GM21390 (cell line): Measurements from ENCODE around the gene LAMP2.
A peak's percentile ranks its signal among the peaks of the same experiment; 100 is the strongest.
"Not testable (repeated sequence)": the region's sequence is repeated elsewhere in the genome, so short reads cannot be mapped to it uniquely, and the experiment has no call there.

Source experiments
- ATAC-seq: cut with Tn5 transposase; IDR thresholded peaks from one replicate; pipeline ENCODE4 v1.9.1; 2021; ENCODE audit not compliant: unreplicated experiment

Gene LAMP2

DNA sequence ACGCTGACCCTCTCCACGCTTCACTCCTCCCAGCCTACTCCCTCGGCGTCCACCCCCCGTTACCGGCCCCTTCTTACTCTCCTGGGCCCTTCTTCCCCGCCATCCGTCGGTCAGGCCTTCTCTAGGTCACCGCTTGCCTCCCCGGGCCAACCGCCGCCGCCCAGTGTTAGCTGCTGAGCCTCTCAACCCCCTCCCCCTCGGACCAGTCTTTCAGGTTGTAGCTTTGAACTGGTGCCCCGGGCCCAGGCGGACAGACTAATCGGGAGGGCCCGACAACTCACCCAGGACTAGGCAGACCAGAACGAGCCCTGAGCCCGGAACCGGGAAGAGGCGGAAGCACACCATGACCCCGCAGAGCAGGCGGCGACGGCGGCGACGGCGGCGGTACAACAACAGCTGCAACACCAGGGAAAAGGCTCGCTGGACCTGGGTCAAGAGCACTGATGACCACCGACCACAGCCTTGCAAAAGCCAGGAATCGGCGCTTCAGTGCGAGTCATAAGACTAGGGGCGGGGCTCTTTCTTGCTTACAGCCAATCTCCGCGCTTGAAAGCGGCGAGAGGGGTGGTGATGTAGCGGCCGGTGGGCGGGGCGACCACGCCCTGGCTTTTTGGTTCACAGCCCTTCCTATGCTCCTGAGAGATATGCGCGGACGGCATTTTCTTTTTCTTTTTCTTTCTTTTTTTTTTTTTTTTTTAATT is at the start of gene LAMP2:
Gene LAMP2, minus strand, starts transcription at position 472 of the 701 bp plus-strand sequence. Its CDS starts 127 bp downstream, at position 345.
- peak; percentile 99 for ATAC-seq

DNA sequence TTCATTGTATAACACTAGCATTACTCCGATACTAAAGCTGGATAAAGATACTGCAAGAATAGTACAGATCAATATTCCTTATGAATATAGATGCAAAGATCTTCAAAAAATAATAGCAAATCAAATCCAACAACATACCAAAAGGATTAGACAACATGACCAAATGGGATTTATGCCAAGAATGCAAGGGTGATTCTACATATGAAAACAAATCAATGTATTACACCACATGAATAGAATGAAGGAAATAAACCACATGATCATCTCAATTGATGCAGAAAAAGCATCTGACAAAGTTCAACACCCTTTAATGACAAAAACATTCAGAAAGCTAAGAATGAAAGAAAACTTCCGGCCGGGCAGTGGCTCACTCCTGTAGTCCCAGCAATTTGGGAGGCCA is 48.8 kb upstream of the LAMP2 start:
- ATAC-seq, result no peak

DNA sequence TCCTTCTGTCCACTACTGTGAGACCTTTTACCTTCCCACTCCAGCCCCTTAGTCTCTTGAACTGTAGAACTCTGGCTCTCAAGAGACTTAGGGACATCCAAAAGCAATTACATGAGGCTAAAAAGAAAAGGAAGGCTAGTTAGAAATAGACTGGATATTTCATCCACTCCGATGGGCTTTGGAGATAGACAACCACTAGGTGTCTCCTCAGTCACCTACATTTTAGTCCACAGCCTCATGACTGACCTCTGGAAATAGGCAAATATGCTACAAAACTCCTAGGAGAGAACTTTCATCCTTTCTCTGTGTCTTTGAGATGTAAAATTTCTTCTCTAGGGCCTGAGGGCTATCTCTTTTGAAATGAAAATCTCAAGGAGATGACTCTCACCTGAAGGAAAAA is 45.1 kb upstream of the LAMP2 start:
- no peak for ATAC-seq

DNA sequence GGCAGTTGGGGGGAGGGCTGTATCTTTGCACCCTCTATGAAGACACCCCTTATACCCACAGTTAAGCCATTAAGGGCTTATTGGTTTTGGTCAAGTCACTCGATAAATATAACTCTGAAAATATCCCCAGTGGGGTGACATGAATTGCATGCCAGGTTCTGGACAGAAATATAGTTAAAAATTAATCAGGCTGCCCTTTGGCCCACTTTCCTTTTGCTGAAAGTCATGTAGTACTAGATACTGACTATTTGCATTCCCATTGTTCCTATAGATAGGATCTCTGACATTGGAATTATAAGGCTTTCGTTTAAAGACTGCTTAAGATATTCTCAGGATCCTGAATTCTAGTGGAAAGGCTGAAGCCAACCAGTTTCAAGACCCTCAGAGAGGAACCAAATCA is 43.5 kb upstream of the LAMP2 start:
- ATAC-seq, result no peak

DNA sequence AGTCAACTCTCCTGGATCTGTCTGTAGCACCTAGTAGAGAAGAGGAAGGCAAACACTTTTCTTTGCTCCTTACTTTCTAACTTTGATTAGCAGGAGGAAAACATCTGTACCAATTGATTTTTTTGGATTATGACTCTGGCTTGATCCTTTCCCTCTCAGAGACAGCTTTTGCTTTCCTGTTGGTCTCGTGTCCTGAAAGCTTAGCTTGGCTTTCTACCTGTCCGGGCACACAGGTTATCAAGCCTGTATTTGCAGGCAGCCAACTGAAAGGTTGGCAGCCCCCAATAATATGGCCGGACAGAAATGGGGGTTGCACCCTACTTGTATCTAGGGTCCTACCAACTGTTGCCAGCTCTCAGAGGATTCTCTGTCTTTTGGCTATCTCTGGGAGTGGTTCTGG is 43.1 kb upstream of the LAMP2 start:
- no peak for ATAC-seq

DNA sequence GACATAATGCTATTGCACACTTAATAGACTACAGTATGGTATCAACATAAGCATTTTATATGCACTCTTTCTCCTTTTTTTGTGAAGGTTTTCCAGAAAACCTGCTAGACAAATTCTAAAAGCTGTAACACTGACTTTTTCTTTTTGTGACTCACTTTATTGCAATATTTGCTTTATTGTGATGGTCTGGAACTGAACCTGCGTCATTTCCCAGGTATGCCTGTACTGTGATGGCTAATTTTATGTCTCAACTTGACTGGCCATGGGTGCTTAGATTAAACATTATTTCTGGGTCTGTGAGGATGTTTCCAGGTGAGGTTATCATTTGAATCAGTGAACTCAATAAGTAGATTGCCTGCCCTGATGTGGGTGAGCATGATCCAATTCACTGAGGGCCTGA is 35.5 kb upstream of the LAMP2 start:
- no peak for ATAC-seq

DNA sequence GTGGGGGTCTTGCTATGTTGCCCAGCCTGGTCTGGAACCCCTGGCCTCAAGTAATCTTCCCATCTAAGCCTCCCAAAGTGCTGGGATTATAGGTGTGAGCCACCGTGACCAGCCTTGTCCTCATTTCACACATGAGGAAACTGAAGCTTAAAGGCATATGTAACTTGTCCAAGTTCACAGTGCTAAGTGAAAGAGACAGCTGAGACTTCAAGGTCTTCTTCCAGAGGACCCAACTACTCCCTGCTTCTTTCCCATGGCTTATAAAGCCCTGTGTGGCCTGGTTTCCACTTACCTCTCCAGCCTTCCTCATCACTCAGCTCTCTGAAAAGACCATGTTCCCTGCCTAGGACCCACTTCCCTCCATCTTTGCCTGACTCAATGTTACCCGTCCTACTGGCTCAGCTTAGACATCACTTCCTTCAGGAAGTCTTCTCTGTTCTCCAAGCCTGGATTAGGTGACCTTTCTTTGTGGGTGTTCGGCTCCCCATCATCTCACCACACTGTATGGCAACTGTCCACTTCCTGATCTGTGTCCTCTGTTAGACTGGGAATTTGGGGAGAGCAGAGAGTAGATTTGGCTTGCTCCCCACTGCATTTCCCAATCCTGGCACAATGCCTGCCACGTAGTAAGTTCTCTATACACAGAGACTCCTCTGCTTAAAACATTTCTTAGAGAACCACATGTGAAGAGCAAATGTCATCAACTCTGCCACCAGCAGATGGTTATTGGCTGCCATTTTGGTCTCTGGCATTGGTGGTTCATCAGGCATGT is 30.4 kb upstream of the LAMP2 start:
- ATAC-seq, result no peak

DNA sequence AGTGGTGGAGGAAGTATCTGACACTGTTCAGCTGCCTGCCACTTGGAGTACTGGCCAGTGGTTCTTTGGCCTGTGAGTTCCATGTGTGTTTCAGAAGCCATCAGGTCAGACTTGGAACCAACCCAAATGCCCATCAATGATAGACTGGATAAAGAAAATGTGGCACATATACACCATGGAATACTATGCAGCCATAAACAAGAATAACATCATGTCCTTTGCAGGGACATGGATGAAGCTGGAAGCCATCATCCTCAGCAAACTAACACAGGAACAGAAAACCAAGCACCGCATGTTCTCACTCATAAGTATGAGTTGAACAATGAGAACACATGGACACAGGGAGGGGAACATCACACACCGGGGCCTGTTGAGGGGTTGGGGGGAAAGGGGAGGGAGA is 21.0 kb upstream of the LAMP2 start:
- not testable (repeated sequence) for ATAC-seq

DNA sequence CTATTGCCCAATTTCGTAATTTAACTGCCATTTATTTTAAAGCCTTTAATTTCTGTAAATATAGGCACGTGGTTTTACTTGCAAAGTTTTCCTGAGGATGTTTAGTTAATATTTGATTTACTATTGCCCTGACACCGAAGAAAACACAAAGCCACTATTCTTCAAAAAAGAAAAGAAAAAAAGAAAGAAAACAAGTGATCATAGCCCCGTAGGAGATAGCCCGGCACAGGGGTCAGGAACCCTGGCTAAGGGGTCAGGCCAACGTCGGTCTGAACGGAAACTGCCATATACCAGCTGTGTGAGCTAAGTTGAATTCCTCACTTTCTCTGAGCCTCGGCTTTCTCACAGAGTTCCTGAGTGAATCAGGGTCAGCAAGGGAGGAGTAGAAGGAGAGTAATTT is 17.7 kb upstream of the LAMP2 start:
- ATAC-seq, result no peak

DNA sequence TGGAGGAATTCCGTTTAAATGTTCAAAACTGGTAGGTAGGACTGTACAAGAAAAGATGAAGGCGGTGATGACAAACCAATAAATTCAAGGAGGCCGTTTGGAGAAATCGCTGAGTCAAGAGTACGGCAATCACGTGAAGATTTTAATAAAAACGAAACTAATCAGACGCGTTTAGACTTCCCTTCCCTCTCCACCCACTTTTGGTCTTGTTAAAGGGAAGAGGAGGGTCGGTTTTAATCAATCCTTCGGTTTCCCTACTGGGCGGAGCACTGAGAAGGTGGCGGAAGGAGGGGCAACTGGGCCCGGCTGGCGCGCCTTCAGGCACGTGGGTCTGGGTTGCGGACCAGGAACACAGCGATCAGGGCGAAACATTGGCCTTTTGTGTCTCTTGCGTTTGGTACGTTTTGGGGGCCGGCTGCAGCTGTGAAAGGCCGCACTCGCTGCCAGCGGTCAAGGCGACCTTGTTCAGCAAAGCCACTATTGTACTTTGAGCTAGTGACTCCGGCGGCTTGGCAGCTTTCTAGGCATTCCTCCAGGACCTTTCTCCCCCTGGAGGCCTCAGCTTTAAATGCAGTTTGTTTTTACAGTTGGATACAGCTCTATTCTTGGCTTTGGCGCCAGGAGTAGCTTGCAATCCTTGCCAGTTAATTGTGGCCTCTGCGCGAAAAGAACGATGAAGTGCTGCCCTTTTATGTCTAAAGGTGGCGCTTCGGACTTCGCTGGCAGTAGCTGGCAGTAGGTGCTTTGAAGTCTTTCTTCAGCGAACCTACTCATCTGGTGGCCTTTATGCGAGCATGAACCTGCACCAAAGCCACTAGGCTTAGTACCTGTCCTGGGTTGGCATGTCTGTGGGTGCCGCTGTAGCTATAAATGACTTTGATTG is 16.8 kb upstream of the LAMP2 start:
- peak; percentile 87 for ATAC-seq

DNA sequence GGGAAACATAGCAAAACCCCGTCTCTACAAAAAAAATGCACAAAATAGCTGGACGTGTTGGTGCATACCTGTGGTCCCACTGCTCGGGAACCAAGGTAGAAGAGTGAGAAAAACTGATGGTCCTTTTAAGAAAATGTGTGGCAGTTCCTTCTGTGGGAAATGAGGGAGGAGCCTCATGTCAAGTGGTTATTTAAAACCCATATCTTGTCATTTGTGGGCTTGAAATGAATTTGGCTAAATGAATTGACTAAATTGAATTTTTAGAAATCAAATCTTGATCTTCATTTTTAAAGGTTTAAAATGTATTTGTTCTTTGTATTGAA is 16.2 kb upstream of the LAMP2 start:
- ATAC-seq, result no peak

DNA sequence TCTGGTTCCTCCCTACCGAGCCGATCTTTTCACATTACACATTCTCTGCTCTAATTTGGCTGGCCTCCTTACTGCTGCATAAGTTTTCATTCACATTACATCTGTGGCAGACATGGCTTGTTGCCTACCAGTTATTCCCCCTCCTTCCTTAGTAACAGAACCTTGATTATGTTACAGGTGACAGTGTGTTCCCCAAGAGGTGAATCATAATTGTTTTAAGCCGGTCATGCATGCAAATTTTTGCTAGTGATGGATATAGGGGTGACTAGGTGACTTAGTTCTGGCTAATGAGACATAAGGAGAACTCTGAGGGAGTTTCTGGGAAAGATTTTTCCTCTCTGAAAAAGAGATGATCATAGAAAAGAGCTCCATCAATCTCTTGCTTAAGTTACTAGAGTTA is 8.4 kb upstream of the LAMP2 start:
- ATAC-seq, result no peak

DNA sequence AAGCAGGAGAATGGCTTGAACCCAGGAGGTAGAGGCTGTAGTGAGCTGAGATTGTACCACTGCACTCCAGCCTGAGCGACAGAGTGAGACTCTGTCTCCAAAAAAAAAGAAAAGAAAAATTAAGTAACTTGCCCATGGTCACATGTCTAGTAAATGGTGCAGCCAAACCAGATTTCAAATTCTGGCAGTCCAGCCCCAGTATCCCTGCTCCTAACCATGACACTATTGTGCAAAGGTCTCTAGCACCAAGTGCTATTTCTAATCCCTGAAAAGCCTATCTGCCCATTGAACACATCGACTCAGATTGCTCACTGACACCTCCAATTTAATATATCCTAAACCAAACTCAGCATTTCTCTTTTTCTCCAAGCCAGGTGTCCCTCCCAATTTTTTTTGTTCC is 7.6 kb upstream of the LAMP2 start:
- ATAC-seq, result no peak

DNA sequence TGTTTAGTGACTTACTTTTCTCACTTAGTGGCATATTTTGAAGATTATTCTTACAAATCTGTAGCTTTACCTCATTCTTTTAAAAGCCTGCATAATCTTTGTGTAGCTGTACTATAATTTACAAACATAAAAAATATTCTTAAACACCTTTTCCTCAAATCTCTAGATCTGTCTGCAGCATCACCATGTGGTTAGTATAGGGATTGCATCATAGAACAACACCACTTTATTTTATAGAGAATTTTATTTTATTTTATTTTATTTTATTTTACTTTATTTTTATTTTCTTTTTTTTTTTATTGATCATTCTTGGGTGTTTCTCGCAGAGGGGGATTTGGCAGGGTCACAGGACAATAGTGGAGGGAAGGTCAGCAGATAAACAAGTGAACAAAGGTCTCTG is 6.4 kb upstream of the LAMP2 start:
- not testable (repeated sequence) for ATAC-seq

DNA sequence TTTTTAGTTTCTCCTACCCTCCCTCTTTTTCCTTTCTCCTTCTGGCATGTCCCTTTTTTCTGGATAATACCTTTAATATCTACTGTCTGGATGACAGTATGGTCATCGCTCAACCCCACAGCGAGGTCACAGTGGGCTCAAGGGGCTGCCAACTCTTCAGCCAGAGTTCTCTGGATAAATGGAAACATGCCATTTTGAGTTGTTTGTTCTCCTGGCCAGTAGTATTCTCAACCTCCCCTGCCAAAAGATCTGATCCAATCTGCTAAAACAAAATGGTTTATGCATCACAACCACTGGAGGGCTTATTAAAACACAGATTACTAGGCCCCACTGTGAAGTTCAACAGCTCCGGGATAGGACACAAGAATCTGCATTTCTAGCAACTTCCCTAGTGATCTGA is 5.0 kb upstream of the LAMP2 start:
- ATAC-seq, result no peak

DNA sequence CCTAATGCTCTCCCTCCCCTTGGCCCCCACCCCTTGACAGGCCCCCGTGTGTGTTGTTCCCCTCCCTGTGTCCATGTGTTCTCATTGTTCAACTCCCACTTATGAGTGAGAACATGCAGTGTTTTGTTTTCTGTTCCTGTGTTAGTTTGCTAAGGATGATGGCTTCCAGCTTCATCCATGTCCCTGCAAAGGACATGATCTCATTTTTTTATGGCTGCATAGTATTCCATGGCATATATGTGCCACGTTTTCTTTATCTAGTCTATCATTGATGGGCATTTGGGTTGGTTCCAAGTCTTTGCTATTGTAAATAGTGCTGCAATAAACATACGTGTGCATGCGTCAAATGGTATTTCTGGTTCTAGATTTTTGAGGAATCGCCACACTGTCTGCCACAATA is 561 bp upstream of the LAMP2 start:
- not testable (repeated sequence) for ATAC-seq

DNA sequence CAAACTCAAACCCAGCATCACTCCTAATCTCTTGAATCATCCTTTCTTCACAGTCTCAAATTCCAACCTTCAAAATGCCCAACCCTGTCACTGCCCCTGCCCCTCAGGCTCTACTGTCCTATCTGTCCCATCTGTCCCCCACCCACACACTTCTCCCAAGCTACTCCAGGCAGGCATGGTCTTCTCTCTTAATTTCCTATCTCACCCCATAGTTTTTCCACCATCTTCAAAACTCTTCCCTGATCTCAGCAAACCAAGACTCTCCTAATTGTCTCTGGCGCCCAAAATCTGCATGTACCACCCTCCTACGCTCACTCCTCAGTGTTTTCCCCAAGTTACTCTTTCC is 644 bp downstream of the LAMP2 start:
- no peak for ATAC-seq

DNA sequence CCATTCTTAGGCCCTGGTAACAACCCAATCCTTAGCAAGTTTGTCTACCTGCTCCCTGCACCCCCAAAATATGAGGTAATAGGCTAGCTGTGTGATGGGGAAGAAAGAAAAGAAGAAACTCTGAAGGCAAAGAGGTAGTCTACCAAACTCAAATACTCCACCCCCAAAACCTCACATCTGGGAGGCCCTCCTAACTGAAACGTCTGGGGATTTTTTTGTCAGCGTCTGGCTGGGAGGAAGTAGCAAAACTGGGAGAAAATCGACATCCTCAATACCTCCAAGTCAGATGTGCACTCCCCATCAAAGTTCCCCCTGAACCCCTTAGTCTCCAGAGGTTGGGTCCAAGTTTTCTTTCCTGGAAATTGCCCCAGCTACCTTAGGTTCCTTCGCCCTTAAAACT is 1.0 kb downstream of the LAMP2 start:
- no peak for ATAC-seq

DNA sequence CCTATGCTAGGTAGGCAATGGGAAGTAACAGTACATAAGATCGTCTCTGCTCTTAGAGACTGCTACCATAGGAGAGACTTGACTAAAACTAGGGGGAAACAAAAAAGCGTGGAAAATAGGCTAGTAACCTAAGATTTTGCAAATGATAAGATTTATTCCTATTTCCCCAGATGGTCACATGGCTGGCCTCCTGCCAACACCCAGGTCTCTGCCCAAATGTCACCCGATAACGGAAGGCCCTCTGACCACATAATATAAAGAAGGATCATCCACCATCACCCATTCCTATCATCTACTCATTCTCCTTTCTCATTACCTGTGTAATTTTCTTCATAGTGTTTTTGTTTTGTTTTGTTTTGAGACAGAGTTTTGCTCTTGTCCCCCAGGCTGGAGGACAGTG is 4.7 kb downstream of the LAMP2 start:
- no peak for ATAC-seq

DNA sequence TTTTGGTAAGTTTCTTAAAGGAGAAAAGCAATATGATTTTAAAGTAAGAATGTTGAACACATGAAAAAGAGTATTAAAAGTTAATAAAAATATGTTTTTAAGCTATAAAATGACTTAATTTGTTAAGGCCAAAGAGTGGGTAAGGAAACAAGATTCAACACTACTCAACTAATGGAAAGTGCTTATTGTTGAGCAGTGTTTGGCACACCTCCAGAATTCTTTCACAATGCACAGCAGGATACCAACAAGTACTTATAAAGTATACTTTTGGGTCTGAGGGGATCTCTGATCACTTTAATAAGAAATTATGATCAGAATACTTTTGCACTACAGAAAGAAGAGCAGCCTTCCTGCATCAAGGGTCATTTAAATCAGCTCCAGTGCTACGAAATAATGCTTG is 5.9 kb downstream of the LAMP2 start:
- ATAC-seq, result no peak

DNA sequence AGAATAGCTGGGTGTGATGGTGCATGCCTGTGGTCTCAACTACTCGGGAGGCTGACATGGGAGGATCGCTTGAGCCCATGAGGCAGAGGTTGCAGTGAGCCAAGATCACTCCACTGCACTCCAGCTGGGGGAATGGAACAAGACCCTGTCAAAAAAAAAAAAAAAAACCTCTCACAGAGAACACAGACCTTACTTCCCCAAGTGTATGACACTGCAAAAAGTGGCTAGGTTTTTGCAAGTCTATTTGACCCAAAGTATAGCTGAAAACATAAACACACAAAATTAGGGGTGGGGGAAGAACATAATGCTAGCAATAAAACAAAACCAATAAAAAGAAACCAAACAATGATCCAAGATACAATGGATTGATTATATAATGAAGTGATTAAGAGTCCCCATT is 6.7 kb downstream of the LAMP2 start:
- ATAC-seq, result no peak

DNA sequence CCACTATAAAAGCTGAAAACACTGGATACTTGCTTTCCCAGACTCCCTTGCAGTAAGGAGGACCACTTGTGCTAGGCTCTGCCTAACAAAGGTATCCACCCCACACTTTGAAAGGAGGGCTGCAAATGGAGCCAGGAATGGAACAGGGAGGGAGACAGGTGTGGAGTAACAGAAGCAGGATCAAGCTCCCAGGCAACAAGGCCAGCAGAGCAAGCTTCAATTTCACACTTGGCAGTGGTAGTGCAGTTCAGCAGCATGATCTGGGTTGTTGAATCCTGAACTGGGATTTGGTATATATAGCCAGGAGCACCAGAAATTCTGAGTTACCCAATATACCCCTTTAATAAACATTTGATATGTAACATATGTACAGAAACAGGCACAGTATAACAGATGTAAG is 9.8 kb downstream of the LAMP2 start:
- no peak for ATAC-seq
